RWPE1 (cell line): Measurements from ENCODE around the gene PPP1CC.

Source experiments
- CTCF ChIA-PET: fragments of 350-600 bp; sonication (Branson Sonifier 250); formaldehyde crosslinking; extraction: SDS; loops from one replicate; lab custom pipeline; 2021; lab: Yijun Ruan, JAX
- POLR2A ChIA-PET: fragments of 400-600 bp; formaldehyde crosslinking; extraction: SDS; loops from one replicate; lab custom pipeline; 2020; ENCODE audit warnings: antibody characterized with exemption; ENCODE audit not compliant: low non-redundant PET; lab: Yijun Ruan, JAX
- DNase-seq: peaks from one replicate; pipeline ENCODE4 v3.0.0; 2012; ENCODE audit warnings: low spot score
- H3K27ac ChIP-seq: fragments of 450-650 bp; 2 replicates; pipeline ENCODE4 v1.5.1; 2017
- CTCF ChIP-seq: fragments of 450-650 bp; conservative IDR thresholded peaks from 2 replicates; pipeline ENCODE4 v1.5.1; 2017; ENCODE audit warnings: low read depth, mild to moderate bottlenecking

Gene PPP1CC

GRCh38 chr12:110782094-110782493 lies 39.4 kb upstream of the PPP1CC start:
- no peak overlapping the region for H3K27ac ChIP-seq
- no peak for TF ChIP-seq CTCF
- DNase-seq: no peak
- ChIA-PET CTCF (no interaction called here), POLR2A (no interaction called here)

GRCh38 chr12:110780448-110780847 lies 37.8 kb upstream of the PPP1CC start:
- no peak for TF ChIP-seq CTCF
- ChIA-PET POLR2A (no interaction called here), CTCF (no interaction called here)
- DNase-seq: no peak
- H3K27ac ChIP-seq: no peak overlapping the region

GRCh38 chr12:110778833-110779577 lies 36.3 kb upstream of the PPP1CC start:
- ChIA-PET POLR2A (no interaction called here), CTCF (interaction anchor here (0.5 kb wide), 1 partner anchor 1466 kb away, joined by 3 read pairs; no protein-coding TSS in a partner anchor)
- DNase-seq: no peak
- no peak overlapping the region for H3K27ac ChIP-seq
- no peak for TF ChIP-seq CTCF

GRCh38 chr12:110776410-110776809 lies 33.7 kb upstream of the PPP1CC start:
- H3K27ac ChIP-seq: no peak overlapping the region
- no peak for TF ChIP-seq CTCF
- no peak for DNase-seq
- ChIA-PET POLR2A (no interaction called here), CTCF (no interaction called here)

GRCh38 chr12:110775997-110776396 lies 33.3 kb upstream of the PPP1CC start:
- no peak for TF ChIP-seq CTCF
- DNase-seq: no peak
- ChIA-PET CTCF (no interaction called here), POLR2A (no interaction called here)
- H3K27ac ChIP-seq: no peak overlapping the region

- H3K27ac ChIP-seq: no peak overlapping the region
- CTCF ChIA-PET: no interaction called here
- POLR2A ChIA-PET: no interaction called here
- no peak for DNase-seq
- TF ChIP-seq CTCF: no peak
Observed at GRCh38 chr12:110774824-110775223, 32.1 kb upstream of the PPP1CC start.
